ENCODE results near the gene ZNF823.
"Not testable (repeated sequence)": the region's sequence is repeated elsewhere in the genome, so short reads cannot be mapped to it uniquely, and the experiment has no call there.

Gene ZNF823

GRCh38 chr19:11738746-11739620, at the start of gene ZNF823:
Gene ZNF823, minus strand, starts transcription at chr19:11738946. Its CDS starts 127 bp downstream, at chr19:11738819.
- peak; percentile 99 for DNase-seq

DNA sequence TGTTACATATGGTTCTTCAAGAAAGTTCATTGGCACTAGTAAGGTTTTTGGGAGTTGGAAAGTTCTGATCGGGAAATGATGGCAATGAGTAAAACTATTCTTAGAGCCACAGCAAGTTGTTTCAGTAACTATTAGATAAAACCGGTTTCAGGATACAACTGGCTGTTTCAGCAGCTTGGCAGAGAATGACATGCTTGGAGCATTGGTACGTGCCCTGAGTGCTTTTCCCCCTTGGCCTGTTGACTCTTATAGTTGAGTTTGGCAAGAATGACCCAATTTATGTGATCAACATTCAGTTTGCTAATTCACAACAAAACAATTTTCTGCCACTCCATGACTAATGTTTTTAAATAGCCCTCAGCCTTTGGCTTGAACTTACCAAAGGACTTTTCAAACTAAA, 48.8 kb upstream of the ZNF823 start:
- DNase-seq = no peak

- DNase-seq = no peak
Observed at GRCh38 chr19:11784356-11784755, 45.6 kb upstream of the ZNF823 start.

- DNase-seq = no peak
Observed at GRCh38 chr19:11783767-11784166, 45.0 kb upstream of the ZNF823 start.

DNA sequence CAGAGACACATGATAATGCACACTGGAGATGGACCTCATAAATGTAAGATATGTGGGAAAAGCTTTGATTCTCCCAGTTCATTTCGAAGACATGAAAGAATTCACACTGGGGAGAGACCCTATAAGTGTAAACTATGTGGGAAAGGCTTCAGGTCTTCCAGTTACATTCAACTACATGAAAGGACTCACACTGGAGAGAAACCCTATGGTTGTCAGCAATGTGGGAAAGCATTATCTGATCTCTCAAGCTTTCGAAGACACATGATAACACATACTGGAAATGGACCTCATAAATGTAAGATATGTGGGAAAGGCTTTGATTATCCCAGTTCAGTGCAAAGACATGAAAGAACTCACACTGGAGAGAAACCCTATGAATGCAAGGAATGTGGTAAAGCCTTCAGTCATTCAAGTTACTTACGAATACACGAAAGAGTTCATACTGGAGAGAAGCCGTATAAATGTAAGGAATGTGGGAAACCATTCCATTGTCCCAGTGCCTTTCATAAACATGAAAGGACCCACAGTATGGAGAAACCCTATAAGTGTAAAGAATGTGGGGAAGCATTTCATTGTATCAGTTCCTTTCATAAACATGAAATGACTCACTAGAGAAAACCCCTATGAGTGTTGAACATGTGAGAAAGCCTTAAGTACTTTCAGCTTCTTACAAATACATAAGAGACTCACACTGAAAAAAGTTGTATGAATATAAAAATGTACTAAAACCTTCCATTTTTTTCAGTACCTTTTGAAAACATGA, 42.7 kb upstream of the ZNF823 start:
- no peak for DNase-seq

- no peak for DNase-seq
Observed at GRCh38 chr19:11780431-11781020, 41.8 kb upstream of the ZNF823 start.

GRCh38 chr19:11776669-11777068, 37.9 kb upstream of the ZNF823 start:
- not testable (repeated sequence) for DNase-seq

DNA sequence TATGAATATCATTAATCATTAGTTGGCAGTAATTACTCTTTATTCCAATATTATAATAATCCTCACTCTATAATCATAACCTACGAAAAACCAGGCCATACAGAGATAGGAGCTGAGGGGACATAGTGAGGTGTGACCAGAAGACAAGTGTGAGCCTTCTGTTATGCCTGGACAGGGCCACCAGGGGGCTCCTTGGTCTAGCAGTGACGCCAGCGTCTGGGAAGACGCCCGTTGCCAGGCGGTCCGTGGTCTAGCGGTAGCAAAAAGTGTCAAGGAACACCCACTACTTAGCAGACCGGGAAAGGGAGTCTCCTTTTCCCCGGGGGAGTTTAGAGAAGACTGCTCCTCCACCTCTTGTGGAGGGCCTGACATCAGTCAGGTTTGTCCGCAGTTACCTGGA, 32.8 kb upstream of the ZNF823 start:
- not testable (repeated sequence) for DNase-seq

DNA sequence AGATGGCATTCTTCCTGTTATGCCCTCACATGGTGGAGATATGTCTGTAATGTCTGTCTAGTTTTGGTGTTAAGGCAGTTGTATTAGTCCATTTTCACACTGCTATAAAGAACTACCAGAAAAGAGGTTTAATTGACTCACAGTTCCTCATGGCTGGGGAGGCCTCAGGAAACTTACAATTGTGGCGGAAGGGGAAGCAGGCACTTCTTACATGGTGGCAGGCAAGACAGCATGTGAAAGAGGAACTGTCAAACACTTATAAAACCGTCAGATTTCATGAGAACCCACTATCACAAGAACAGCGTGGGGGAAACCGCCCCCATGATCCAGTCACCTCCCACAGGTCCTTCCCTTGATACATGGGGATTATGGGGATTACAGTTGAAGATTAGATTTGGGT, 31.2 kb upstream of the ZNF823 start:
- no peak for DNase-seq

DNA sequence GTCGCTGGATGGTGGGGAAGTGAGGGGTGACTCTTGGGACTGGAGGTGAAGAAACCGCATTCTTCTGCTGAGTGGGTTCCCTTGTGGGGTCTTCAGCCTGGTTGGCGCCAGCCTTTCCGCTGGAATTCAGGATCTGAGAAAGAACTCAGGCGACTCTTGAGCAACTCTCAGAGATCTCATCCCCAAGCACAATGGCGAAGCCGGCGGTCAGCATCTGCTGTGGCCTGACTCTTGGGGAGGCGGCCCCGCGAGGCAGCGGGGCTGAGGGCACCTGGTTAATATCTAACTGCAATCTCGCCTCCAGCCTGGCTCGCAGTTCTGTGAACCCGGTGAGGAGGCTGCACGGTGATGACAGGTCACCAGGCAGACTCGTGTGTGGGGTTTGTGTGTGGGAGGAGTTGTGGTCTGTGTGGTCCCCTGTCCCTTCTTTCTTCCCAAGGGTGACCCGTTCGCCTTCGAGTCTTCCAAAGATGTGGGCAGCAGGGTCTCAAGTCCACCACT, 28.9 kb upstream of the ZNF823 start:
- DNase-seq = peak; percentile 42

- peak; percentile 84 for DNase-seq
Observed at GRCh38 chr19:11766597-11767591, 28.1 kb upstream of the ZNF823 start, which contains the start of gene ZNF441. Gene ZNF441, plus strand, starts transcription at chr19:11767000. Its CDS starts 194 bp downstream, at chr19:11767194.

- DNase-seq = no peak
Observed at GRCh38 chr19:11763611-11764010, 24.9 kb upstream of the ZNF823 start.

GRCh38 chr19:11763117-11763516, 24.4 kb upstream of the ZNF823 start:
- DNase-seq = no peak

DNA sequence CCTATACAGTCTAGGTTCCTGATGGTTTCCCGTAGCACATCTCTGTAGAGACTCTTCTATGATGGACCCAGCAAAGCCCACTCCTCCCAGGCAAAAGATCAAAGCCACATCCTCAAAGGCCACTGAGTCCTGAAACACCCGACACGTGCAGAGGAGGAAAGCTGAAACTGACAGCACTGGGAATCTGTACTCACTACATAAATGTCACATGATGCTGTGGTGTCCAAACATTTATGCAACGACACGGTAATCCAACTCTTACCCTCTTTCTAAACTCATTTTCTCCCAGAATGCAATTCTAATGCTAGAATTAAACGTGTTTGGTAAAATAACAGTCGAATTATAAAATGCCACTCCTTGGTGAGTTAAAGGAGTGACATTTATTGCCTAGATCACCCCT, 21.1 kb upstream of the ZNF823 start:
- DNase-seq = no peak

DNA sequence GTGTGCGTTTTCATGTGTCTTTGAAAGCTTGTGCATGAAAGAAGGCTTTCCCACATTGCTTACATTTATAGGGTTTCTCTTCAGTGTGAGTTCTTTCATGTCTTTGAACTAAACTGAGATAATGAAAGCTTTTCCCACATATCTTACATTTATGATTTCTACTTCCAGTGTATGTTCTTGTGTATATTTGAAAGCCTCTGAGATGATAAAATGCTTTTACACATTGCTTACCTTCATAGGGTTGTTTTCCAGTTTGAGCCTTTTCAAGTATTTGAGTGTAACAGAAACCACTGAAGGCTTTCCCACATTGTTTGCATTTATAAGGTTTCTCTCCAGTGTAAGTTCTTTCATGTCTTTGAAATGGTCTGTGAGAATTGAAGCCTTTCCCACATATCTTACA, 18.2 kb upstream of the ZNF823 start:
- DNase-seq = no peak

DNA sequence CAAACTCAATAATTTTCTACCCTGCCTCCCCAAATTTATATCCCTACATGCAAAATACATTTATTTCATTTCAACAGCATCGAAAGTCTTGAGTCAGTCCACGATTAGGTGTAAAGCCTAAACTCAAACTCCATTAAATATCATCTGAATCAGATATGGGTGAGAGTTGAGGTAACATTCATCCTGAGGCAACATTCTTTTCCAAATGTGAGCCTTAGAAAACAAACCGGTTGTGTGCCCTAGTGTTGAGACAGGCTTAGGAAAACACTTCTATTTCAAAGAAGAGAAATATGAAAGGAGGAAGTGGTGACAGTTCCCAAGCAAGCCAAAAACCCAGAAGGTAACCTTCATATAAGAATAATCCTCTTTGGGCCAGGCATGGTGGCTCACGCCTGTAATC, 15.9 kb upstream of the ZNF823 start:
- DNase-seq = no peak

DNA sequence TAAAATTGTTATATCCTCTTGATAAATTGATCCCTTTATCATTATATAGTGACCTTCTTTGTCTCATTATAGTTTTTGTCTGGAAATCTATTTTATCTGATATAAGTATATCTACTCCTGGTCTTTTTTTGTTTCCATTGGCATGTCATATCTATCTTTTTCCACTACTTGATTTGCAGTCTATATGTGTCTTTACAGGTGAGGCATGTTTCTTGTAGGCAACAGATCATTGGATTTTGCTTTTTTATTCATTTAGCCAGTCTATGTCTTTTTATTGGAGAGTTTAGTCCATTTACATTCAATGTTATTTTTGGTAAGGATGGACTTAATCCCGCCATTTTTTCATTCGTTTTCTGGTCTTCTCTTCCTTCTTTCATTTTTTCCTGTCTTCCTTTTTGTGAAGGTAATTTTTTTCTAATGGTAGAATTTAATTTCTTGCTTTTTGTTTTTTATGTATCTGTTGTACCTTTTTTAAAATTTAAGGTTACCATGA, 13.5 kb upstream of the ZNF823 start:
- no peak for DNase-seq

- no peak for DNase-seq
Observed at GRCh38 chr19:11749751-11750150, 11.0 kb upstream of the ZNF823 start.

DNA sequence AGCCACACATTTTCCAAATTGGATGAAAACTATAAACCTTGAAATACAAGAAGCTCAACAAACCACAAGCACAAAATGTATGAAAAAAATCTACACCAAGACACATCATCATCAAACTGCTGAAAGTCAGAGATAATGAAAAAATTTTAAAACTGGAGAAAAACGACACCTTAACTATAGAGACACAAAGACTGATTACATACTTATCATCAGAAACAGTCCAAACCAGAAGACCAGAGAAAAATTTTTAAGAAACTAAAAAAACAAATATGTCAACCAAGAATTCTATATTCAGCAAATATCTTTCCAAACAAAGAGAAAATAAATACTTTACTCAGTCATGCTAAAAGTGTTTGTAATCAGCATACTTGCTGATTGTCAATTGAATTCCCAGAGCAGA, 8.5 kb upstream of the ZNF823 start:
- no peak for DNase-seq

- DNase-seq = peak; percentile 83
Observed at GRCh38 chr19:11745869-11746268, 7.1 kb upstream of the ZNF823 start.

GRCh38 chr19:11737964-11738745, 591 bp downstream of the ZNF823 start:
- peak; percentile 27 for DNase-seq

All from kidney glomerular epithelial cell (primary cell).